Common myeloid progenitor, CD34-positive (primary cell): ENCODE data around the gene GK.
"Not testable (repeated sequence)": the region's sequence is repeated elsewhere in the genome, so short reads cannot be mapped to it uniquely, and the experiment has no call there.

Source experiments
- CTCF ChIA-PET: fragments of 350-600 bp; sonication (Branson Sonifier 250); formaldehyde crosslinking; loops from one replicate; lab custom pipeline; 2021; ENCODE audit warnings: antibody characterized with exemption; lab: Charles Lee
- POLR2A ChIA-PET: fragments of 350-600 bp; sonication (Branson Sonifier 250); formaldehyde crosslinking; loops from one replicate; lab custom pipeline; 2021; ENCODE audit warnings: antibody characterized with exemption; lab: Charles Lee
- DNase-seq, 3 donors: peaks; one replicate each; pipeline versions ENCODE4 v3.0.0 to v3.0.0-alpha.2; 2013
- H3K27ac ChIP-seq, 2 experiments: 1 replicate in 1 of 2; 2 replicates in 1 of 2; pipeline ENCODE4 v1.7.0; 2013; ENCODE audit warnings: inconsistent platforms in 2 of 2, low read length in 2 of 2, mild to moderate bottlenecking in 2 of 2, low read depth in 1 of 2, moderate library complexity in 1 of 2; ENCODE audit not compliant: severe bottlenecking in 2 of 2, insufficient read depth in 1 of 2, poor library complexity in 1 of 2
- H3K27me3 ChIP-seq, 5 experiments: replicated peaks in 2 of 5; 1 replicate in 3 of 5; 2 replicates in 2 of 5; pipeline versions ENCODE4 v1.6.1 to v1.7.0; 2013; ENCODE audit warnings: low read length in 4 of 5, mild to moderate bottlenecking in 2 of 5, moderate library complexity in 2 of 5, inconsistent platforms in 1 of 5; ENCODE audit not compliant: insufficient read depth in 5 of 5, control insufficient read depth in 4 of 5
- H3K36me3 ChIP-seq, 4 experiments: 1 replicate in 2 of 4; 2 replicates in 2 of 4; pipeline versions ENCODE4 v1.6.1 to v1.7.0; 2013; ENCODE audit warnings: low read length in 3 of 4, control low read depth in 1 of 4, mild to moderate bottlenecking in 1 of 4; ENCODE audit not compliant: control insufficient read depth in 4 of 4, insufficient read depth in 4 of 4
- H3K4me1 ChIP-seq, 4 experiments: 1 replicate in 3 of 4; 2 replicates in 1 of 4; pipeline versions ENCODE4 v1.6.1 to v1.7.1; 2013; ENCODE audit warnings: low read length in 3 of 4, mild to moderate bottlenecking in 3 of 4, control low read depth in 1 of 4, inconsistent platforms in 1 of 4, moderate library complexity in 1 of 4; ENCODE audit not compliant: control insufficient read depth in 4 of 4, insufficient read depth in 4 of 4; ENCODE audit errors: control extremely low read depth in 1 of 4
- H3K4me3 ChIP-seq, 7 experiments: 1 replicate in 4 of 7; 2 replicates in 3 of 7; pipeline versions ENCODE4 v1.5.1 to v1.7.0; 2013; ENCODE audit warnings: mild to moderate bottlenecking in 7 of 7, low read length in 6 of 7, moderate library complexity in 6 of 7, inconsistent platforms in 2 of 7, low read depth in 2 of 7, control low read depth in 1 of 7; ENCODE audit not compliant: insufficient read depth in 4 of 7, control insufficient read depth in 1 of 7; ENCODE audit errors: extremely low read depth in 1 of 7
- H3K9me3 ChIP-seq, 5 experiments: 1 replicate in 4 of 5; 2 replicates in 1 of 5; pipeline versions ENCODE4 v1.6.1 to v1.7.1; 2013; ENCODE audit warnings: low read length in 4 of 5, mild to moderate bottlenecking in 2 of 5, inconsistent platforms in 1 of 5, low read depth in 1 of 5, moderate library complexity in 1 of 5; ENCODE audit not compliant: control insufficient read depth in 4 of 5, insufficient read depth in 2 of 5; ENCODE audit errors: control extremely low read depth in 1 of 5
- WGBS: methylation state at CpG from one replicate; pipeline ENCODE4 v1.1.5; 2013; ENCODE audit not compliant: insufficient coverage; 5-methylcytosine and 5-hydroxymethylcytosine counted together

The GK gene

GRCh38 chrX:30652527-30653414 lies 452 bp upstream of the GK start:
- POLR2A ChIA-PET, result no interaction called here
- WGBS, result 24% methylated on average over 54 of the region's 65 CpGs

GRCh38 chrX:30654386-30654785 lies 1.2 kb downstream of the GK start:
- H3K9me3 ChIP-seq, H3K36me3 ChIP-seq, H3K27ac ChIP-seq, DNase-seq, H3K27me3 ChIP-seq, POLR2A ChIA-PET: not testable (repeated sequence)
- H3K4me1 ChIP-seq, result peaks cover 0 to 20% (median 11%) of the 10 kb centered on the region in 4 experiments
- H3K4me3 ChIP-seq, result peak overlapping the region in 6 of 7 experiments; percentile 60 to 82 (median 75)
- CTCF ChIA-PET, result interaction anchor here (2.1 kb wide), 1 partner anchor 10 kb away, joined by 6 read pairs; no protein-coding TSS in a partner anchor
- 89% methylated on average over 12 of the region's 13 CpGs for WGBS

More at GRCh38 chrX:30652527-30653414, 452 bp upstream of the GK start:
- peak overlapping the region; percentile 34 to 81 for H3K27ac ChIP-seq
- H3K4me1 ChIP-seq, result peaks cover 0 to 20% (median 10%) of the 10 kb centered on the region in 4 experiments
- H3K4me3 ChIP-seq, result peak overlapping the region; percentile 58 to 89 (median 74)
- no peaks in the 10 kb centered on the region for H3K9me3 ChIP-seq
- peak; percentile 88 to 93 (median 93) for DNase-seq
- H3K27me3 ChIP-seq, result no peaks in the 10 kb centered on the region
- no peaks in the 10 kb centered on the region for H3K36me3 ChIP-seq
- CTCF ChIA-PET, result interaction anchor here (2.1 kb wide), 1 partner anchor 12 kb away, joined by 6 read pairs; no protein-coding TSS in a partner anchor

- peak overlapping the region in 1 of 7 experiments; percentile 3 for H3K4me3 ChIP-seq
- no peak for DNase-seq
- peaks cover 0 to 23% (median 11%) of the 10 kb centered on the region in 4 experiments for H3K4me1 ChIP-seq
- ChIA-PET CTCF (interaction anchor here (0.8 to 1.3 kb wide), 2 partner anchors 78 to 81 kb away, joined by 3 read pairs; partner anchors contain the start of gene TASL), POLR2A (no interaction called here)
- WGBS, result 67% methylated on average over 1 of the region's 2 CpGs
- no peak overlapping the region for H3K27ac ChIP-seq
- no peaks in the 10 kb centered on the region for H3K27me3 ChIP-seq
- H3K36me3 ChIP-seq, result no peaks in the 10 kb centered on the region
- no peaks in the 10 kb centered on the region for H3K9me3 ChIP-seq
Observed at GRCh38 chrX:30654989-30655607, 1.9 kb downstream of the GK start.

GRCh38 chrX:30655991-30656390 lies 2.8 kb downstream of the GK start:
- no peak overlapping the region for H3K27ac ChIP-seq
- no peaks in the 10 kb centered on the region for H3K27me3 ChIP-seq
- ChIA-PET POLR2A (no interaction called here), CTCF (interaction anchor here (1.3 kb wide), 1 partner anchor 80 kb away, joined by 3 read pairs; no protein-coding TSS in a partner anchor)
- peaks cover 0 to 23% (median 11%) of the 10 kb centered on the region in 4 experiments for H3K4me1 ChIP-seq
- 80% methylated on average over 1 of the region's 3 CpGs for WGBS
- no peaks in the 10 kb centered on the region for H3K36me3 ChIP-seq
- H3K4me3 ChIP-seq, result no peak overlapping the region
- no peak for DNase-seq
- no peaks in the 10 kb centered on the region for H3K9me3 ChIP-seq

GRCh38 chrX:30657196-30658161 lies 4.3 kb downstream of the GK start:
- no peaks in the 10 kb centered on the region for H3K9me3 ChIP-seq
- peaks cover 0 to 15% (median 8%) of the 10 kb centered on the region in 4 experiments for H3K4me1 ChIP-seq
- no peaks in the 10 kb centered on the region for H3K27me3 ChIP-seq
- CTCF ChIA-PET, result interaction anchor here (1.2 to 1.9 kb wide), 2 partner anchors 14 to 19 kb away, joined by 4 to 5 read pairs; no protein-coding TSS in a partner anchor
- no peak overlapping the region for H3K4me3 ChIP-seq
- H3K27ac ChIP-seq, result no peak overlapping the region
- WGBS, result 74% methylated on average over 2 of the region's 5 CpGs
- DNase-seq, result peak in 2 of 3 donors; percentile 14 to 34
- H3K36me3 ChIP-seq, result no peaks in the 10 kb centered on the region
- POLR2A ChIA-PET, result no interaction called here

GRCh38 chrX:30659421-30659820 lies 6.2 kb downstream of the GK start:
- no peak overlapping the region for H3K4me3 ChIP-seq
- ChIA-PET POLR2A (no interaction called here), CTCF (interaction anchor here (1.4 to 2.7 kb wide), 2 partner anchors 11 to 24 kb away, joined by 3 to 11 read pairs; no protein-coding TSS in a partner anchor)
- WGBS, result no CpG with 5 or more reads among the region's 2 CpGs
- H3K4me1 ChIP-seq, result peaks cover 0 to 10% (median 6%) of the 10 kb centered on the region in 4 experiments
- DNase-seq, result peak; percentile 75 to 94 (median 90)
- H3K27ac ChIP-seq, result peak overlapping the region in 1 of 2 experiments; percentile 71
- H3K27me3 ChIP-seq, result no peaks in the 10 kb centered on the region
- no peaks in the 10 kb centered on the region for H3K36me3 ChIP-seq
- no peaks in the 10 kb centered on the region for H3K9me3 ChIP-seq
